GM13976 (cell line): ENCODE results near the gene TAF4.

Experiments used
- DNase-seq: peaks from one replicate; pipeline ENCODE4 v3.0.0; 2012; ENCODE audit warnings: low spot score
- in situ Hi-C: fragments of 300-500 bp; cut with MboI; formaldehyde crosslinking; loops from one replicate; pipeline ENCODE4 v1.12.0; 2022; ENCODE audit warnings: low sequenced_read_pairs, mixed read lengths, inconsistent platforms; ENCODE audit not compliant: unreplicated experiment
- TF ChIP-seq, protein P1 (sequence below): IDR thresholded peaks from 2 replicates; pipeline ENCODE4 v1.5.1; 2012; ENCODE audit warnings: borderline replicate concordance, mild to moderate bottlenecking; ENCODE audit not compliant: insufficient read depth; ENCODE audit errors: extremely low read depth, missing control alignments, control extremely low read depth

Gene TAF4

DNA sequence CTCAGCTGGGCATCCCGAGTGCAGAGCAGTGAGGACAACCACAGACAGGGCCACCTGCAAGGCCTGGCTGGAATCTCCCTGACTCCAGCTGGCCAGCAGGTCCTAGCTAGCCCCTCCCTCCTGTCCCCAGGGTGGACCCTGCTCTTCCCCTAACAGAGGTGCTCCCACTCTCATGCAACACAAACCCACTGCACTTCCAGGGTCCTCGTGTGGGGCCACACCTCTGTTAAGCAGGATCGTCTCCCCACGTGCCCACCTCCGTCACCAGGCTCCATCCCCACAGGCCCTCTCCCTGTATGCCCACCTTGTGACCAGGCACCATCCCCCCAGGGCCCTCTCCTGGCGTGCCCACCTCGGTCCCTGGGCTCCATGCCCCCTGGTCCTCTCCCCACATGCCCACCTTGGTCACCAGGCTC, 17.3 kb downstream of the TAF4 start:
- TF ChIP-seq, protein P1, sequence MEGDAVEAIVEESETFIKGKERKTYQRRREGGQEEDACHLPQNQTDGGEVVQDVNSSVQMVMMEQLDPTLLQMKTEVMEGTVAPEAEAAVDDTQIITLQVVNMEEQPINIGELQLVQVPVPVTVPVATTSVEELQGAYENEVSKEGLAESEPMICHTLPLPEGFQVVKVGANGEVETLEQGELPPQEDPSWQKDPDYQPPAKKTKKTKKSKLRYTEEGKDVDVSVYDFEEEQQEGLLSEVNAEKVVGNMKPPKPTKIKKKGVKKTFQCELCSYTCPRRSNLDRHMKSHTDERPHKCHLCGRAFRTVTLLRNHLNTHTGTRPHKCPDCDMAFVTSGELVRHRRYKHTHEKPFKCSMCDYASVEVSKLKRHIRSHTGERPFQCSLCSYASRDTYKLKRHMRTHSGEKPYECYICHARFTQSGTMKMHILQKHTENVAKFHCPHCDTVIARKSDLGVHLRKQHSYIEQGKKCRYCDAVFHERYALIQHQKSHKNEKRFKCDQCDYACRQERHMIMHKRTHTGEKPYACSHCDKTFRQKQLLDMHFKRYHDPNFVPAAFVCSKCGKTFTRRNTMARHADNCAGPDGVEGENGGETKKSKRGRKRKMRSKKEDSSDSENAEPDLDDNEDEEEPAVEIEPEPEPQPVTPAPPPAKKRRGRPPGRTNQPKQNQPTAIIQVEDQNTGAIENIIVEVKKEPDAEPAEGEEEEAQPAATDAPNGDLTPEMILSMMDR, result no peak

DNA sequence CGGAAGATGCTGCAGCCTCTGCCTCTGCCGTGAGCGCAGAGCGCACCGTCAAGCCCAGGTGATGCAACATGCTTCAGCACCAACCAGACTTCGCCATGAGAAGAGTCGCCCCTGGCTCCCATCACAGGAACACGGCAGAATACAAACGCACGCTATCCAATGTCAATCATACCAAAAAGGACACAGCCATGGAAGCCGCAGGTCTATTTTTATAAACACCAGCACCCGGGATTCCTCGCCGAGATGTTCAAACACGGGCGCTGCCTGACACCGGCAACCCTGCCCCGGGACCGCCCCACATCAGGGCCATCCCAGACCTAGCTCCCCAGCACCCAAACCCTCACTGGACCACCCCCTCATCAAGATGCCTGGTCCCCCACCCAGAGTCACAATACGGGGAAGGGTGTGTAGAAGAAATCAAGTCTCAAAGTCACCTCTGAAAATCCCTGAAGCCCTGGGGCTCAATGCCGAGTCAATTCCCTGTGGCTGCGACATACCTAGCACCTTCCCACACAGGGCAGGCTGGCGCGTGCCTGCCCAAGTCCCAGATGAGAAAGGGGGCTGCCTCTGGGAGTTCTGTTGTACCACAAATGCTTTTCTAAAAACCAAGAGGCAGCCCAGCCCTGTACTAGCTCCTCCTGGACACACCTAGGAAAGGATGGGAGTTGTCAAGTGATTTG, 17.9 kb downstream of the TAF4 start:
- DNase-seq, result no peak
- TF ChIP-seq, protein P1, result no peak
- in situ Hi-C loops, result no loop called here

More for the DNA sequence above, 17.3 kb downstream of the TAF4 start:
- DNase-seq, result no peak
- in situ Hi-C loops, result no loop called here

DNA sequence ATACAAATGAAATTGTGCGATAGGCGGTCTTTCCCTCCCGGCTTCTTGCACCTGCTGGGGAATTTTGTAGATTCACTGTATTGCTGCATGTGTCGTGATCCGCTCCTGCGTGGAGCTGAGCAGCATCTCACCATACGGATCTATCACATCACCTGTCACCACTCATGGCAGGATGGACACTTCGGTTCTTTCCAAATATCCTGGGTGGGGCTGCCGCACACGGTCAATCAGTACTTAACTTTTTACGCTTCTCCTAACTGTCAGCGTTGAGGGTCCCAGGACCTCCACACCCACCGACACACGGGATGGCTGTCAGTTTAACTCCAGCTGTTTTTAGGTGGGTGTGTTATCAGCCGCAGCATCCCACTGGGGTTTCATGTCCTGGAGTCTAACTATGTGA, 19.2 kb downstream of the TAF4 start:
- no peak for DNase-seq
- in situ Hi-C loops, result no loop called here
- TF ChIP-seq, protein P1, result no peak

DNA sequence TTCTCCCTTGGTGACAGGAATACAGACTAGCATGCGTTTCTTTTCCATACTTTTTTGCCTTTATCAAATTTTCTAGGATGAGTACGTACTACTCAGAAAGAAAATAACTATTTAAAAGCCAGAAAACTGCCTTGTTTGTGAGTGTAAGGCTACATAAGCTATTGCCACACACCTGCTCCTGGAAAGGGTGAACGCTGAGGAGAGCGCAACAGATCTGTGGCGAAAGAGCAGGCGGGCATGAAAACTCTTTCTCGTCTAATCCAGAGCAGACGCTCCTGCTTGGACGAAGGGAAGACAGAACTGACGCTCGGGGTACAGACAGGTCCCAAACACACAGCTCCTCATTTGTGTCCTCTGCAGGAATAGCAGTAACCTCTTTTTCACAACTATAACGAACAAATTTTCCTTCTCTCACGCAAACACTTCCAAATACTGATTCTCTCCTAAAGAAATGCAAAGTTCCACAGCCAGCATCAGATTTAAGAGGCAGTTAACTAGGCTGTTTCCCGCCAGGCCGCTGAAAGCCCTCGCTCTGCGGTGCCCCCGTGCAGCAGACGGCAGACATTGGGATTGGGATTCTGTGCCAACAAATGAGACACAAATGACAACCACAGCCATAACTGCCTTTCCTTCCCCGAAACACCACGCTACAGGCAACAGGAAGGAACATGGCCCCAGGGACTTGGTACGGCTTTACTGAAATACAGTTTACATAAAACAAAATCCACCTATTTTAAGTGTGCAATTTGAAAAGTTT, 20.0 kb downstream of the TAF4 start:
- TF ChIP-seq, protein P1, result no peak
- no peak for DNase-seq
- in situ Hi-C loops, result no loop called here

DNA sequence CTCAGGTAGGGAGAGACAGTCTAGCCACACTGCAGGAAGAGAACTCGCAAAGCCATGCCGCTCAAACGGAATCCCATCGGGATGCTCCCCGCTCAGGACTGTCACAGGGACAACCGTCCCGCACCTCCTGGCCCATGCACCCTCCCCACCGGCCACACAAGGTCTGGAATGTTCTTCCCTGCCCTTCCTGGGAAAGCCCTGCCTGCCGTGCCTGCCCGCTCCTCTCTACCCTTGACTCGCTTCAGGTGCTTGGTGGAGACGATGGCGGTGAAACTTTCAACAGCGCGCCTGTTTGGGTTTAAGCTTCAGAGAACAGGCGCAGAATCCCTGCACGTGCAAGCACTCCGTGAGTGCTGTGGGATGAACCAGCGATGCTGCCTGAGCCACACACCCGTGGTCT, 20.6 kb downstream of the TAF4 start:
- in situ Hi-C loops, result no loop called here
- TF ChIP-seq, protein P1, result no peak
- DNase-seq, result no peak

DNA sequence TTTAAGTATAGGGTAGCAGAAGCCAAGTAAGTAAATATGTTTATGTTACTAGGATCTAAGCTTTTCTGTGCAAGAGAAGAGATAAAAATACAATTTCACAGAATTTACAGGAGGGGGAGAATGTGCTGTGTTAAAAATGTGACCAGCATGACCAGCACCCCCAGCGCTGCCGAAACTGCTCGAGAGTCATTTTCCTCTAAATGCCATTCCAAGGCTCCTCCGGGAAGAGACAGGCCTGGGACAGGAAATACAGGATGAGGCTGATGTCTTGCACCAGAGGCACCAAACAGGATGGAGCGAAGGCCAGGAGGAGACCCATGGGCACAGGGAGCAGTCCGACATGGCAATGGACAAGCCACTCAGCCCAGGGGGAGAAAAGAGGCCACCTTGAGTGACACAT, 21.1 kb downstream of the TAF4 start:
- in situ Hi-C loops, result no loop called here
- TF ChIP-seq, protein P1, result no peak
- DNase-seq, result no peak
